SK-N-SH treated with all-trans-retinoic acid at 6 μM for 48 hours (cell line): ENCODE measurements around the gene SMTN.

Experiments used
- BACH2 ChIP-seq: fragments of 250-450 bp; sonication (Bioruptor Pico); IDR thresholded peaks from 2 replicates; pipeline ENCODE4 v1.9.0; 2021; ENCODE audit warnings: mild to moderate bottlenecking, borderline replicate concordance
- RARB ChIP-seq: fragments of 250-450 bp; sonication (Bioruptor Pico); IDR thresholded peaks from 2 replicates; pipeline ENCODE4 v1.8.0; 2021; ENCODE audit warnings: mild to moderate bottlenecking, moderate library complexity
- TSHZ2 ChIP-seq: fragments of 250-450 bp; sonication (Bioruptor Pico); IDR thresholded peaks from 2 replicates; pipeline ENCODE4 v1.5.0; 2020; ENCODE audit warnings: mild to moderate bottlenecking, moderate library complexity
- ZFP30 ChIP-seq: fragments of 450-650 bp; formaldehyde crosslinking; IDR thresholded peaks from 2 replicates; pipeline ENCODE4 v1.5.0; 2022; ENCODE audit warnings: mild to moderate bottlenecking, moderate library complexity
- ZNF70 ChIP-seq: fragments of 450-650 bp; formaldehyde crosslinking; IDR thresholded peaks from 2 replicates; pipeline ENCODE4 v1.5.0; 2020; ENCODE audit warnings: mild to moderate bottlenecking, moderate library complexity

- TF ChIP-seq TSHZ2 (CRISPR knock-in tag): no peak
- TF ChIP-seq ZFP30 (CRISPR knock-in tag): no peak
- TF ChIP-seq ZNF70 (CRISPR knock-in tag): no peak
- TF ChIP-seq RARB (CRISPR knock-in tag): no peak
- TF ChIP-seq BACH2 (CRISPR knock-in tag): no peak
Observed at GRCh38 chr22:31080164-31080847, 812 bp upstream of the SMTN start.
